SKM-1 (cell line): ENCODE measurements around the gene DET1.
"Not testable (repeated sequence)": the region's sequence is repeated elsewhere in the genome, so short reads cannot be mapped to it uniquely, and the experiment has no call there.

Experiments used
- DNase-seq: peaks from one replicate; lab custom pipeline; 2025; ENCODE audit not compliant: unreplicated experiment; lab: John Stamatoyannopoulos, UW

DET1 gene

GRCh38 chr15:88546248-88547129, at the start of gene DET1:
TSS of gene DET1 (minus strand) at chr15:88546681. CDS start at chr15:88531705, 14,976 bp downstream.
- peak; percentile 88 for DNase-seq

GRCh38 chr15:88591384-88591783, 44.9 kb upstream of the DET1 start:
- no peak for DNase-seq

- DNase-seq: no peak
Measured at GRCh38 chr15:88590759-88591158, 44.3 kb upstream of the DET1 start.

GRCh38 chr15:88586401-88587162, 40.1 kb upstream of the DET1 start:
- DNase-seq: no peak

- no peak for DNase-seq
Measured at GRCh38 chr15:88580532-88580931, 34.1 kb upstream of the DET1 start.

GRCh38 chr15:88579322-88579721, 32.8 kb upstream of the DET1 start:
- DNase-seq: no peak

GRCh38 chr15:88574655-88575054, 28.2 kb upstream of the DET1 start:
- no peak for DNase-seq

GRCh38 chr15:88574077-88574476, 27.6 kb upstream of the DET1 start:
- no peak for DNase-seq

- no peak for DNase-seq
Measured at GRCh38 chr15:88571852-88572259, 25.4 kb upstream of the DET1 start.

- no peak for DNase-seq
Measured at GRCh38 chr15:88571153-88571851, 24.8 kb upstream of the DET1 start.

- no peak for DNase-seq
Measured at GRCh38 chr15:88568589-88568988, 22.1 kb upstream of the DET1 start.

- no peak for DNase-seq
Measured at GRCh38 chr15:88564741-88565140, 18.3 kb upstream of the DET1 start.

- DNase-seq: no peak
Measured at GRCh38 chr15:88563638-88564037, 17.2 kb upstream of the DET1 start.

- not testable (repeated sequence) for DNase-seq
Measured at GRCh38 chr15:88559565-88559964, 13.1 kb upstream of the DET1 start.

GRCh38 chr15:88558026-88558425, 11.5 kb upstream of the DET1 start:
- not testable (repeated sequence) for DNase-seq

GRCh38 chr15:88548009-88548408, 1.5 kb upstream of the DET1 start:
- not testable (repeated sequence) for DNase-seq

- not testable (repeated sequence) for DNase-seq
Measured at GRCh38 chr15:88545578-88546247, 768 bp downstream of the DET1 start.

GRCh38 chr15:88543065-88543776, 3.3 kb downstream of the DET1 start:
- no peak for DNase-seq

GRCh38 chr15:88542342-88542733, 4.1 kb downstream of the DET1 start:
- DNase-seq: no peak

- no peak for DNase-seq
Measured at GRCh38 chr15:88541709-88542341, 4.7 kb downstream of the DET1 start.
